H1 (cell line): ENCODE data around the gene GBP2. TPM values are rescaled to one million over a fixed set of nuclear protein-coding genes. Genes with fewer than 3 reads are reported as not detected.

Experiments used
- KDM1A ChIP-seq: fragments of 200-600, 300-600 bp; sonication (generic); IDR thresholded peaks from 2 replicates; pipeline ENCODE4 v1.7.1; 2016; ENCODE audit warnings: mild to moderate bottlenecking, low read length, borderline replicate concordance
- polyA plus RNA-seq, 7 experiments: library from polyadenylated mRNA; depleted of rRNA in 3 of 7; stranded (reverse) in 5 of 7; unstranded in 2 of 7; fragments of >200 nt in 5 of 7; fragments of 200-250 nt in 2 of 7; gene quantifications; 1 replicate in 5 of 7; 2 replicates in 1 of 7; 4 replicates in 1 of 7; pipeline versions ENCODE4 v1.2.1 to v1.2.3, GENCODE V29; 2011 to 2013; ENCODE audit warnings: missing spikeins in 2 of 7, mixed read lengths in 2 of 7
- total RNA-seq: library from RNA; stranded (reverse); fragmentation: NEBNext Ultra II Directional; extraction: Animal tissue kit (Norgen Biotek cat#: 25700); gene quantifications from 2 replicates; pipeline ENCODE4 v1.2.1, GENCODE V29; 2021
- TF ChIP-seq, protein P1 (sequence below): IDR thresholded peaks from 2 replicates; pipeline ENCODE4 v1.6.1; 2012; ENCODE audit warnings: low read length, inconsistent platforms

GBP2 gene
- total and polyA plus RNA-seq, 2 of the 8 experiments (the other 6 are each of a cell fraction or from before 2014, with no cell fraction given): not detected

DNA sequence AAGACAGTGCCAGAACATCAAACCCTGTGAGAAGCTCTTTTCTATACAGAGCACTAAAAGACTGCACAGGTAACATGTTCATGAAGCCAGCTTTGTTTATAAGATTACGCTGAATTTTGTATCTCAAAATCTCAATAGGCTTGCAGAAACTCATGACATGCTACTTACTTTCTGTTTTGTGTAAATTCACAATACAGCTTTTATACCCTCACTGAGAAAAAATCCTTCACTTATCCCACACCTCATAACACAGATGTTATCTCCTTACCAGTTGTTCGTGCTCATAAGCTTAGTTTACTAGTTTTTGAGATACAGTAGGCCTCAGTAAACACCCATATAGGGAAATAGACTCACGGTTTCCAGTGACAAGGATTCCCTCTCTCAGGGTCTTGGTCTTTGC lies 24.1 kb upstream of the GBP2 start (continued):
- TF ChIP-seq KDM1A: no peak
- TF ChIP-seq, protein P1, sequence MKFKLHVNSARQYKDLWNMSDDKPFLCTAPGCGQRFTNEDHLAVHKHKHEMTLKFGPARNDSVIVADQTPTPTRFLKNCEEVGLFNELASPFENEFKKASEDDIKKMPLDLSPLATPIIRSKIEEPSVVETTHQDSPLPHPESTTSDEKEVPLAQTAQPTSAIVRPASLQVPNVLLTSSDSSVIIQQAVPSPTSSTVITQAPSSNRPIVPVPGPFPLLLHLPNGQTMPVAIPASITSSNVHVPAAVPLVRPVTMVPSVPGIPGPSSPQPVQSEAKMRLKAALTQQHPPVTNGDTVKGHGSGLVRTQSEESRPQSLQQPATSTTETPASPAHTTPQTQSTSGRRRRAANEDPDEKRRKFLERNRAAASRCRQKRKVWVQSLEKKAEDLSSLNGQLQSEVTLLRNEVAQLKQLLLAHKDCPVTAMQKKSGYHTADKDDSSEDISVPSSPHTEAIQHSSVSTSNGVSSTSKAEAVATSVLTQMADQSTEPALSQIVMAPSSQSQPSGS: no peak
